ENCODE results near the gene BCL7A. TPM values are rescaled to one million over a fixed set of nuclear protein-coding genes. Genes with fewer than 3 reads are reported as not detected.

Gene BCL7A
- total RNA-seq (2.0 TPM), polyA plus RNA-seq (under 1 TPM; 0.35 to 0.98 (median 0.53) TPM)

GRCh38 chr12:122021822-122022392 is at the start of gene BCL7A:
Gene BCL7A, plus strand, starts transcription at chr12:122021884. Its CDS starts 208 bp downstream, at chr12:122022092.
- Mint-ChIP-seq H3K9me3 (peaks cover 0 to 6% (median 0%) of the 10 kb centered on the region in 7 donors), H3K4me3 (peak within 1 kb of the TSS; percentile 71 to 89 (median 84)), H3K36me3 (no peaks in the 10 kb centered on the region), H3K27ac (peak within 1 kb of the TSS in 1 of 3 donors; percentile 26), H3K27me3 (peaks cover 57% of the 10 kb centered on the region), H3K4me1 (peaks cover 0 to 15% (median 3%) of the 10 kb centered on the region in 4 donors)
- no peaks in the 10 kb centered on the region for H3K36me3 ChIP-seq (ENCODE audit: control insufficient read depth, insufficient read depth, low read length)
- peaks cover 0 to 4% of the 10 kb centered on the region in 2 experiments for H3K9me3 ChIP-seq (ENCODE audit: control insufficient read depth in 2 of 2, low read length in 2 of 2)
- peak in 2 of 3 donors; percentile 38 to 58 for DNase-seq
- peaks cover 16% of the 10 kb centered on the region for H3K4me1 ChIP-seq (ENCODE audit: control insufficient read depth, insufficient read depth, low read length, poor library complexity, severe bottlenecking)
- no peak within 1 kb of the TSS for H3K27ac ChIP-seq (ENCODE audit: insufficient read depth, low read length, poor library complexity, severe bottlenecking)
- H3K4me3 ChIP-seq (ENCODE audit: low read depth, low read length), result no peak within 1 kb of the TSS
- peak; percentile 42 to 71 for ATAC-seq (ENCODE audit: low read depth in 2 of 2)
- H3K27me3 ChIP-seq (ENCODE audit: control insufficient read depth, insufficient read depth, low read length), result peaks cover 5% of the 10 kb centered on the region

- Histone ChIP-seq H3K9me3 (ENCODE audit: control insufficient read depth in 2 of 2, low read length in 2 of 2) (peaks cover 0 to 5% of the 10 kb centered on the region in 2 experiments), H3K27me3 (ENCODE audit: control insufficient read depth, insufficient read depth, low read length) (peaks cover 2% of the 10 kb centered on the region), H3K4me3 (ENCODE audit: low read depth, low read length) (no peak overlapping the region), H3K36me3 (ENCODE audit: control insufficient read depth, insufficient read depth, low read length) (no peaks in the 10 kb centered on the region), H3K27ac (ENCODE audit: insufficient read depth, low read length, poor library complexity, severe bottlenecking) (no peak overlapping the region), H3K4me1 (ENCODE audit: control insufficient read depth, insufficient read depth, low read length, poor library complexity, severe bottlenecking) (no peaks in the 10 kb centered on the region)
- peaks cover 15% of the 10 kb centered on the region for H3K27me3 Mint-ChIP-seq
- DNase-seq (no peak), ATAC-seq (ENCODE audit: low read depth in 2 of 2) (no peak)
- H3K36me3 Mint-ChIP-seq, result peaks cover 5% of the 10 kb centered on the region
- no peak overlapping the region for H3K4me3 Mint-ChIP-seq
- peaks cover 0 to 14% (median 2%) of the 10 kb centered on the region in 7 donors for H3K9me3 Mint-ChIP-seq
- H3K4me1 Mint-ChIP-seq, result no peaks in the 10 kb centered on the region
- H3K27ac Mint-ChIP-seq, result no peak overlapping the region
Observed at GRCh38 chr12:121974026-121974985, 47.4 kb upstream of the BCL7A start.

GRCh38 chr12:121975021-121975420 is 46.7 kb upstream of the BCL7A start:
- no peaks in the 10 kb centered on the region for H3K36me3 ChIP-seq (ENCODE audit: control insufficient read depth, insufficient read depth, low read length)
- H3K9me3 ChIP-seq (ENCODE audit: control insufficient read depth in 2 of 2, low read length in 2 of 2), result peaks cover 0 to 5% of the 10 kb centered on the region in 2 experiments
- no peak overlapping the region for H3K4me3 ChIP-seq (ENCODE audit: low read depth, low read length)
- peaks cover 2% of the 10 kb centered on the region for H3K27me3 ChIP-seq (ENCODE audit: control insufficient read depth, insufficient read depth, low read length)
- Mint-ChIP-seq H3K4me3 (no peak overlapping the region), H3K27me3 (peaks cover 15% of the 10 kb centered on the region), H3K27ac (no peak overlapping the region), H3K9me3 (peaks cover 0 to 14% (median 2%) of the 10 kb centered on the region in 7 donors), H3K36me3 (peaks cover 5% of the 10 kb centered on the region), H3K4me1 (no peaks in the 10 kb centered on the region)
- no peak overlapping the region for H3K27ac ChIP-seq (ENCODE audit: insufficient read depth, low read length, poor library complexity, severe bottlenecking)
- DNase-seq (no peak), ATAC-seq (ENCODE audit: low read depth in 2 of 2) (no peak)
- no peaks in the 10 kb centered on the region for H3K4me1 ChIP-seq (ENCODE audit: control insufficient read depth, insufficient read depth, low read length, poor library complexity, severe bottlenecking)

- H3K27ac ChIP-seq (ENCODE audit: insufficient read depth, low read length, poor library complexity, severe bottlenecking), result no peak overlapping the region
- no peak overlapping the region for H3K27ac Mint-ChIP-seq
- H3K27me3 Mint-ChIP-seq, result peaks cover 16% of the 10 kb centered on the region
- H3K4me1 Mint-ChIP-seq, result no peaks in the 10 kb centered on the region
- H3K4me1 ChIP-seq (ENCODE audit: control insufficient read depth, insufficient read depth, low read length, poor library complexity, severe bottlenecking), result no peaks in the 10 kb centered on the region
- DNase-seq (no peak), ATAC-seq (ENCODE audit: low read depth in 2 of 2) (no peak)
- H3K9me3 Mint-ChIP-seq, result peaks cover 0 to 13% (median 0%) of the 10 kb centered on the region in 7 donors
- H3K27me3 ChIP-seq (ENCODE audit: control insufficient read depth, insufficient read depth, low read length), result peaks cover 2% of the 10 kb centered on the region
- peaks cover 0 to 5% of the 10 kb centered on the region in 2 experiments for H3K9me3 ChIP-seq (ENCODE audit: control insufficient read depth in 2 of 2, low read length in 2 of 2)
- H3K36me3 ChIP-seq (ENCODE audit: control insufficient read depth, insufficient read depth, low read length), result no peaks in the 10 kb centered on the region
- H3K4me3 Mint-ChIP-seq, result no peak overlapping the region
- no peak overlapping the region for H3K4me3 ChIP-seq (ENCODE audit: low read depth, low read length)
- peaks cover 3% of the 10 kb centered on the region for H3K36me3 Mint-ChIP-seq
Observed at GRCh38 chr12:121976950-121977349, 44.7 kb upstream of the BCL7A start.

- no peak overlapping the region for H3K4me3 ChIP-seq (ENCODE audit: low read depth, low read length)
- Mint-ChIP-seq H3K4me1 (peaks cover 0 to 2% (median 0%) of the 10 kb centered on the region in 4 donors), H3K27ac (no peak overlapping the region), H3K9me3 (no peaks in the 10 kb centered on the region), H3K27me3 (peaks cover 26% of the 10 kb centered on the region), H3K36me3 (no peaks in the 10 kb centered on the region), H3K4me3 (no peak overlapping the region)
- DNase-seq, result no peak
- no peaks in the 10 kb centered on the region for H3K36me3 ChIP-seq (ENCODE audit: control insufficient read depth, insufficient read depth, low read length)
- H3K27ac ChIP-seq (ENCODE audit: insufficient read depth, low read length, poor library complexity, severe bottlenecking), result no peak overlapping the region
- ATAC-seq (ENCODE audit: low read depth in 2 of 2), result no peak
- no peaks in the 10 kb centered on the region for H3K9me3 ChIP-seq (ENCODE audit: control insufficient read depth in 2 of 2, low read length in 2 of 2)
- H3K27me3 ChIP-seq (ENCODE audit: control insufficient read depth, insufficient read depth, low read length), result peaks cover 2% of the 10 kb centered on the region
- no peaks in the 10 kb centered on the region for H3K4me1 ChIP-seq (ENCODE audit: control insufficient read depth, insufficient read depth, low read length, poor library complexity, severe bottlenecking)
Observed at GRCh38 chr12:121980191-121980891, 41.3 kb upstream of the BCL7A start.

GRCh38 chr12:121980892-121981272 is 40.8 kb upstream of the BCL7A start:
- Mint-ChIP-seq H3K27ac (no peak overlapping the region), H3K4me3 (no peak overlapping the region), H3K9me3 (no peaks in the 10 kb centered on the region), H3K4me1 (peaks cover 0 to 2% (median 0%) of the 10 kb centered on the region in 4 donors), H3K27me3 (peaks cover 23% of the 10 kb centered on the region), H3K36me3 (no peaks in the 10 kb centered on the region)
- no peaks in the 10 kb centered on the region for H3K27me3 ChIP-seq (ENCODE audit: control insufficient read depth, insufficient read depth, low read length)
- DNase-seq (no peak), ATAC-seq (ENCODE audit: low read depth in 2 of 2) (no peak)
- no peak overlapping the region for H3K4me3 ChIP-seq (ENCODE audit: low read depth, low read length)
- H3K9me3 ChIP-seq (ENCODE audit: control insufficient read depth in 2 of 2, low read length in 2 of 2), result no peaks in the 10 kb centered on the region
- no peaks in the 10 kb centered on the region for H3K4me1 ChIP-seq (ENCODE audit: control insufficient read depth, insufficient read depth, low read length, poor library complexity, severe bottlenecking)
- no peaks in the 10 kb centered on the region for H3K36me3 ChIP-seq (ENCODE audit: control insufficient read depth, insufficient read depth, low read length)
- H3K27ac ChIP-seq (ENCODE audit: insufficient read depth, low read length, poor library complexity, severe bottlenecking), result no peak overlapping the region

GRCh38 chr12:121981456-121981855 is 40.2 kb upstream of the BCL7A start:
- H3K27me3 ChIP-seq (ENCODE audit: control insufficient read depth, insufficient read depth, low read length), result no peaks in the 10 kb centered on the region
- ATAC-seq (ENCODE audit: low read depth in 2 of 2), result no peak
- no peaks in the 10 kb centered on the region for H3K9me3 ChIP-seq (ENCODE audit: control insufficient read depth in 2 of 2, low read length in 2 of 2)
- Mint-ChIP-seq H3K4me3 (no peak overlapping the region), H3K4me1 (peaks cover 0 to 2% (median 0%) of the 10 kb centered on the region in 4 donors), H3K36me3 (no peaks in the 10 kb centered on the region), H3K27me3 (peaks cover 19% of the 10 kb centered on the region), H3K27ac (no peak overlapping the region), H3K9me3 (no peaks in the 10 kb centered on the region)
- no peak overlapping the region for H3K27ac ChIP-seq (ENCODE audit: insufficient read depth, low read length, poor library complexity, severe bottlenecking)
- no peak for DNase-seq
- no peak overlapping the region for H3K4me3 ChIP-seq (ENCODE audit: low read depth, low read length)
- no peaks in the 10 kb centered on the region for H3K36me3 ChIP-seq (ENCODE audit: control insufficient read depth, insufficient read depth, low read length)
- no peaks in the 10 kb centered on the region for H3K4me1 ChIP-seq (ENCODE audit: control insufficient read depth, insufficient read depth, low read length, poor library complexity, severe bottlenecking)
